Keratinocyte (primary cell): Measurements from ENCODE around the gene BEND3. TPM values are rescaled to one million over a fixed set of nuclear protein-coding genes. Genes with fewer than 3 reads are reported as not detected.

ENCODE experiments used
- DNase-seq: peaks from one replicate; pipeline ENCODE4 v3.0.0-alpha.2; 2011; ENCODE audit warnings: low read depth, missing footprints, low spot score
- FAIRE-seq: peaks from 2 replicates; lab custom pipeline; 2011; peaks lifted over from hg19 to GRCh38; lab: Jason Lieb, UNC
- H2AFZ ChIP-seq: 2 replicates; pipeline ENCODE4 v1.6.0; 2012; ENCODE audit warnings: low read length, control low read depth, inconsistent platforms; ENCODE audit not compliant: control insufficient read depth
- H3K27ac ChIP-seq: 2 replicates; pipeline ENCODE4 v1.5.1; 2011; ENCODE audit warnings: low read length; ENCODE audit not compliant: control insufficient read depth, insufficient read depth
- H3K27me3 ChIP-seq: 3 replicates; pipeline ENCODE4 v1.6.0; 2011; ENCODE audit warnings: low read length; ENCODE audit not compliant: control insufficient read depth, insufficient read depth; ENCODE audit errors: extremely low read depth
- H3K36me3 ChIP-seq, 2 experiments: 2 replicates in 1 of 2; 3 replicates in 1 of 2; pipeline ENCODE4 v1.5.1; 2011; ENCODE audit warnings: low read length in 2 of 2, mild to moderate bottlenecking in 1 of 2; ENCODE audit not compliant: control insufficient read depth in 2 of 2, insufficient read depth in 2 of 2; ENCODE audit errors: extremely low read depth in 1 of 2
- H3K4me1 ChIP-seq: 3 replicates; pipeline ENCODE4 v1.5.1; 2011; ENCODE audit warnings: low read length; ENCODE audit not compliant: control insufficient read depth, insufficient read depth; ENCODE audit errors: extremely low read depth
- H3K4me2 ChIP-seq: 3 replicates; pipeline ENCODE4 v1.6.0; 2011; ENCODE audit warnings: low read depth, low read length; ENCODE audit not compliant: control insufficient read depth, insufficient read depth; ENCODE audit errors: extremely low read depth
- H3K4me3 ChIP-seq, 3 experiments: fragments of 200-600 bp in 1 of 3; sonication (generic) in 1 of 3; 2 replicates in 2 of 3; 3 replicates in 1 of 3; pipeline ENCODE4 v1.5.1; 2011 to 2016; ENCODE audit warnings: low read length in 3 of 3, mild to moderate bottlenecking in 3 of 3, control low read depth in 2 of 3, inconsistent platforms in 1 of 3, low read depth in 1 of 3, mixed read lengths in 1 of 3, mixed run types in 1 of 3, moderate library complexity in 1 of 3; ENCODE audit not compliant: control insufficient read depth in 2 of 3, insufficient read depth in 2 of 3; ENCODE audit errors: extremely low read depth in 1 of 3
- H3K79me2 ChIP-seq: 2 replicates; pipeline ENCODE4 v1.6.0; 2012; ENCODE audit warnings: low read length; ENCODE audit not compliant: control insufficient read depth, insufficient read depth
- H3K9ac ChIP-seq: 3 replicates; pipeline ENCODE4 v1.6.0; 2011; ENCODE audit warnings: low read length; ENCODE audit not compliant: control insufficient read depth, insufficient read depth; ENCODE audit errors: extremely low read depth
- H3K9me1 ChIP-seq: 3 replicates; pipeline ENCODE4 v1.6.0; 2011; ENCODE audit warnings: low read length; ENCODE audit not compliant: control insufficient read depth, insufficient read depth; ENCODE audit errors: extremely low read depth
- H3K9me3 ChIP-seq: 2 replicates; pipeline ENCODE4 v1.5.1; 2012; ENCODE audit warnings: low read depth, low read length; ENCODE audit not compliant: control insufficient read depth
- H4K20me1 ChIP-seq: 3 replicates; pipeline ENCODE4 v1.6.0; 2011; ENCODE audit warnings: low read length; ENCODE audit not compliant: control insufficient read depth, insufficient read depth; ENCODE audit errors: extremely low read depth
- CTCF ChIP-seq, 3 experiments: IDR thresholded peaks in 1 of 3; conservative IDR thresholded peaks in 1 of 3; optimal IDR thresholded peaks in 1 of 3; 2 replicates in 2 of 3; 3 replicates in 1 of 3; pipeline versions ENCODE3 to v1.5.1; 2011; ENCODE audit warnings: low read length in 3 of 3, mild to moderate bottlenecking in 3 of 3, moderate library complexity in 2 of 3, control low read depth in 1 of 3, inconsistent platforms in 1 of 3; ENCODE audit not compliant: insufficient read depth in 2 of 3; ENCODE audit errors: extremely low read depth in 1 of 3
- EZH2 ChIP-seq: IDR thresholded peaks from one replicate; pipeline ENCODE4 v1.6.1; 2012; ENCODE audit warnings: inconsistent platforms, mild to moderate bottlenecking, low read length, moderate library complexity
- dilution Hi-C: fragments of 300-500 bp; cut with MboI; formaldehyde crosslinking; loops from one replicate; pipeline ENCODE4 v1.7.0; 2020; ENCODE audit warnings: low sequenced_read_pairs; ENCODE audit not compliant: extremely low pct_ligation_motif_present
- polyA plus RNA-seq, 5 experiments: library from polyadenylated mRNA; depleted of rRNA in 3 of 5; stranded (reverse) in 3 of 5; stranded (forward) in 1 of 5; unstranded in 1 of 5; fragments of >200 nt; gene quantifications; 1 replicate in 1 of 5; 2 replicates in 3 of 5; 3 replicates in 1 of 5; pipeline versions ENCODE4 v1.2.1 to v1.2.3, GENCODE V29; 2011 to 2012; ENCODE audit warnings: missing spikeins in 2 of 5, low read depth in 1 of 5, low replicate concordance in 1 of 5

BEND3 gene
- polyA plus RNA-seq, 1 donor (not counting 4 experiments of a cell fraction or from before 2014, with no cell fraction given): 2.1 TPM

- Histone ChIP-seq H3K27me3 (no peaks in the 10 kb centered on the region), H3K4me2 (no peak overlapping the region), H3K9me3 (no peaks in the 10 kb centered on the region), H3K36me3 (peaks cover 0 to 1% of the 10 kb centered on the region in 2 experiments), H4K20me1 (no peaks in the 10 kb centered on the region), H3K27ac (no peak overlapping the region), H2AFZ (no peak overlapping the region), H3K4me1 (peaks cover 6% of the 10 kb centered on the region), H3K9me1 (no peaks in the 10 kb centered on the region), H3K79me2 (no peaks in the 10 kb centered on the region), H3K4me3 (no peak overlapping the region), H3K9ac (no peak overlapping the region)
- DNase-seq (no peak), FAIRE-seq (no peak)
- no peak for TF ChIP-seq CTCF (optimal IDR thresholded peaks at IDR 0.05 in 1 of 3, IDR thresholded peaks at IDR 0.05 in 1 of 3, conservative IDR thresholded peaks at IDR 0.05 in 1 of 3; ENCODE audit: extremely low read depth in 1 of 3, insufficient read depth in 2 of 3, low read length in 3 of 3)
- TF ChIP-seq EZH2: no peak
- dilution Hi-C loops: no loop called here
These were observed 35.9 kb downstream of the BEND3 start for GRCh38 chr6:107079429-107079828.

- H3K9ac ChIP-seq: no peak overlapping the region
- TF ChIP-seq CTCF (optimal IDR thresholded peaks at IDR 0.05 in 1 of 3, IDR thresholded peaks at IDR 0.05 in 1 of 3, conservative IDR thresholded peaks at IDR 0.05 in 1 of 3; ENCODE audit: extremely low read depth in 1 of 3, insufficient read depth in 2 of 3, low read length in 3 of 3): no peak
- no peak for TF ChIP-seq EZH2
- FAIRE-seq: no peak
- H3K79me2 ChIP-seq: no peaks in the 10 kb centered on the region
- dilution Hi-C loops: no loop called here
- H3K36me3 ChIP-seq: peaks cover 0 to 1% of the 10 kb centered on the region in 2 experiments
- H2AFZ ChIP-seq: no peak overlapping the region
- DNase-seq: no peak
- H3K4me1 ChIP-seq: peaks cover 6% of the 10 kb centered on the region
- no peaks in the 10 kb centered on the region for H3K9me1 ChIP-seq
- H3K27me3 ChIP-seq: no peaks in the 10 kb centered on the region
- no peak overlapping the region for H3K4me2 ChIP-seq
- H3K27ac ChIP-seq: no peak overlapping the region
- no peaks in the 10 kb centered on the region for H3K9me3 ChIP-seq
- no peak overlapping the region for H3K4me3 ChIP-seq
- no peaks in the 10 kb centered on the region for H4K20me1 ChIP-seq
These were observed 37.6 kb downstream of the BEND3 start for GRCh38 chr6:107077710-107078109.
